ENCODE results near the gene TMCO4. TPM values are rescaled to one million over a fixed set of nuclear protein-coding genes. Genes with fewer than 3 reads are reported as not detected.

TMCO4 gene
- total and polyA plus RNA-seq, 2 donors (not counting 1 experiment from before 2014, with no cell fraction given): 21.7 to 31.3 TPM

GRCh38 chr1:19710825-19711611, 88.7 kb downstream of the TMCO4 start:
- no peak overlapping the region for H3K4me3 ChIP-seq (ENCODE audit: control extremely low read depth in 1 of 5, extremely low read depth in 1 of 5, insufficient read depth in 1 of 5, low read depth in 2 of 5, low read length in 4 of 5)
- H3K9me3 ChIP-seq (ENCODE audit: control extremely low read depth in 1 of 3, control insufficient read depth in 2 of 3, insufficient read depth in 1 of 3, low read length in 2 of 3): no peaks in the 10 kb centered on the region
- H3K27ac ChIP-seq (ENCODE audit: low read length in 2 of 2): no peak overlapping the region
- peaks cover 0 to 2% of the 10 kb centered on the region in 2 donors for H3K4me1 ChIP-seq (ENCODE audit: control insufficient read depth in 2 of 2, insufficient read depth in 2 of 2, low read length in 2 of 2)
- no peak overlapping the region for H3K4me3 Mint-ChIP-seq
- H3K27me3 Mint-ChIP-seq: no peaks in the 10 kb centered on the region
- WGBS (ENCODE audit: insufficient coverage): 88% methylated on average over 8 of the region's 12 CpGs
- intact Hi-C loops (cut with micrococcal nuclease): no loop called here
- POLR2A ChIA-PET: no interaction called here
- CTCF ChIA-PET: interaction anchor here (1.2 kb wide), 1 partner anchor 49 kb away, joined by 3 read pairs; no protein-coding TSS in a partner anchor
- no peak overlapping the region for H3K27ac Mint-ChIP-seq
- ATAC-seq (ENCODE audit: low read depth) (no peak), DNase-seq (no peak)
- TF ChIP-seq EZH2 (IDR thresholded peaks at IDR 0.05; ENCODE audit: borderline replicate concordance, insufficient read depth, low read depth, low read length, poor library complexity, severe bottlenecking): no peak
- TF ChIP-seq, protein P1, sequence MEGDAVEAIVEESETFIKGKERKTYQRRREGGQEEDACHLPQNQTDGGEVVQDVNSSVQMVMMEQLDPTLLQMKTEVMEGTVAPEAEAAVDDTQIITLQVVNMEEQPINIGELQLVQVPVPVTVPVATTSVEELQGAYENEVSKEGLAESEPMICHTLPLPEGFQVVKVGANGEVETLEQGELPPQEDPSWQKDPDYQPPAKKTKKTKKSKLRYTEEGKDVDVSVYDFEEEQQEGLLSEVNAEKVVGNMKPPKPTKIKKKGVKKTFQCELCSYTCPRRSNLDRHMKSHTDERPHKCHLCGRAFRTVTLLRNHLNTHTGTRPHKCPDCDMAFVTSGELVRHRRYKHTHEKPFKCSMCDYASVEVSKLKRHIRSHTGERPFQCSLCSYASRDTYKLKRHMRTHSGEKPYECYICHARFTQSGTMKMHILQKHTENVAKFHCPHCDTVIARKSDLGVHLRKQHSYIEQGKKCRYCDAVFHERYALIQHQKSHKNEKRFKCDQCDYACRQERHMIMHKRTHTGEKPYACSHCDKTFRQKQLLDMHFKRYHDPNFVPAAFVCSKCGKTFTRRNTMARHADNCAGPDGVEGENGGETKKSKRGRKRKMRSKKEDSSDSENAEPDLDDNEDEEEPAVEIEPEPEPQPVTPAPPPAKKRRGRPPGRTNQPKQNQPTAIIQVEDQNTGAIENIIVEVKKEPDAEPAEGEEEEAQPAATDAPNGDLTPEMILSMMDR (IDR thresholded peaks at IDR 0.05): no peak
- H3K27me3 ChIP-seq (replicated peaks in 1 of 4; ENCODE audit: control extremely low read depth in 1 of 4, control insufficient read depth in 3 of 4, insufficient read depth in 4 of 4, low read length in 3 of 4): no peaks in the 10 kb centered on the region
- H3K9me3 Mint-ChIP-seq (ENCODE audit: insufficient read depth): no peaks in the 10 kb centered on the region
- H3K79me2 ChIP-seq (ENCODE audit: control insufficient read depth, insufficient read depth, low read length): no peaks in the 10 kb centered on the region
- H2AFZ ChIP-seq (ENCODE audit: insufficient read depth, low read depth, low read length, poor library complexity, severe bottlenecking): no peak overlapping the region
- H4K20me1 ChIP-seq (ENCODE audit: control insufficient read depth, insufficient read depth, low read length, poor library complexity, severe bottlenecking): no peaks in the 10 kb centered on the region
- no peak overlapping the region for H3K4me2 ChIP-seq (replicated peaks; ENCODE audit: low read depth, low read length, poor library complexity, severe bottlenecking)
- no peaks in the 10 kb centered on the region for H3K4me1 Mint-ChIP-seq
- H3K9ac ChIP-seq (ENCODE audit: low read length): no peak overlapping the region
- H3K36me3 ChIP-seq (replicated peaks in 1 of 2; ENCODE audit: control extremely low read depth in 1 of 2, control insufficient read depth in 1 of 2, extremely low read depth in 1 of 2, insufficient read depth in 2 of 2, low read length in 1 of 2): peaks cover 0 to 6% of the 10 kb centered on the region in 2 experiments

GRCh38 chr1:19709260-19709793, 90.4 kb downstream of the TMCO4 start:
- CTCF ChIA-PET: interaction anchor here (0.6 to 1.4 kb wide), 2 partner anchors 11 to 31 kb away, joined by 3 to 4 read pairs; no protein-coding TSS in a partner anchor
- POLR2A ChIA-PET: no interaction called here

More at GRCh38 chr1:19709260-19709793, 90.4 kb downstream of the TMCO4 start:
- Histone ChIP-seq H3K4me3 (ENCODE audit: control extremely low read depth in 1 of 5, extremely low read depth in 1 of 5, insufficient read depth in 1 of 5, low read depth in 2 of 5, low read length in 4 of 5) (no peak overlapping the region), H4K20me1 (ENCODE audit: control insufficient read depth, insufficient read depth, low read length, poor library complexity, severe bottlenecking) (no peaks in the 10 kb centered on the region), H3K79me2 (ENCODE audit: control insufficient read depth, insufficient read depth, low read length) (no peaks in the 10 kb centered on the region), H3K4me2 (replicated peaks; ENCODE audit: low read depth, low read length, poor library complexity, severe bottlenecking) (no peak overlapping the region), H3K36me3 (replicated peaks in 1 of 2; ENCODE audit: control extremely low read depth in 1 of 2, control insufficient read depth in 1 of 2, extremely low read depth in 1 of 2, insufficient read depth in 2 of 2, low read length in 1 of 2) (peaks cover 0 to 6% of the 10 kb centered on the region in 2 experiments), H3K9me3 (ENCODE audit: control extremely low read depth in 1 of 3, control insufficient read depth in 2 of 3, insufficient read depth in 1 of 3, low read length in 2 of 3) (no peaks in the 10 kb centered on the region), H3K4me1 (ENCODE audit: control insufficient read depth in 2 of 2, insufficient read depth in 2 of 2, low read length in 2 of 2) (no peaks in the 10 kb centered on the region), H2AFZ (ENCODE audit: insufficient read depth, low read depth, low read length, poor library complexity, severe bottlenecking) (no peak overlapping the region), H3K9ac (ENCODE audit: low read length) (no peak overlapping the region), H3K27me3 (replicated peaks in 1 of 4; ENCODE audit: control extremely low read depth in 1 of 4, control insufficient read depth in 3 of 4, insufficient read depth in 4 of 4, low read length in 3 of 4) (no peaks in the 10 kb centered on the region), H3K27ac (ENCODE audit: low read length in 2 of 2) (no peak overlapping the region)
- Mint-ChIP-seq H3K27ac (no peak overlapping the region), H3K27me3 (no peaks in the 10 kb centered on the region), H3K4me3 (no peak overlapping the region), H3K9me3 (ENCODE audit: insufficient read depth) (no peaks in the 10 kb centered on the region), H3K4me1 (peaks cover 3% of the 10 kb centered on the region)
- 100% methylated on average over 1 of the region's 4 CpGs for WGBS (ENCODE audit: insufficient coverage)
- no peak for DNase-seq
- no peak for ATAC-seq (ENCODE audit: low read depth)
- intact Hi-C loops (cut with micrococcal nuclease): no loop called here
- no peak for TF ChIP-seq EZH2 (IDR thresholded peaks at IDR 0.05; ENCODE audit: borderline replicate concordance, insufficient read depth, low read depth, low read length, poor library complexity, severe bottlenecking)
- TF ChIP-seq, protein P1 (IDR thresholded peaks at IDR 0.05): no peak

Data from B cell (primary cell).